Sigmoid colon (tissue), 7 donors: ENCODE data around the gene COMMD3. TPM values are rescaled to one million over a fixed set of nuclear protein-coding genes. Genes with fewer than 3 reads are reported as not detected.

Experiments
- DNase-seq: peaks from one replicate; pipeline ENCODE4 v3.0.0-alpha.2; 2019
- H3K27ac ChIP-seq, 4 donors: fragments of 200-600 bp; sonication (generic); one replicate each; pipeline ENCODE4 v1.5.1; 2016 to 2019; ENCODE audit warnings: mild to moderate bottlenecking in 1 of 4
- H3K27me3 ChIP-seq, 3 donors: fragments of 200-600 bp; sonication (generic); one replicate each; pipeline ENCODE4 v1.5.1; 2019; ENCODE audit warnings: mild to moderate bottlenecking in 1 of 3
- H3K36me3 ChIP-seq, 4 donors: fragments of 200-600 bp; sonication (generic); one replicate each; pipeline ENCODE4 v1.5.1; 2016 to 2019
- H3K4me1 ChIP-seq, 4 donors: fragments of 200-600 bp; sonication (generic); one replicate each; pipeline ENCODE4 v1.5.1; 2017 to 2019
- H3K4me3 ChIP-seq, 4 donors: fragments of 200-600 bp; sonication (generic); one replicate each; pipeline ENCODE4 v1.5.1; 2017 to 2019; ENCODE audit warnings: mild to moderate bottlenecking in 2 of 4, moderate library complexity in 1 of 4
- H3K9me3 ChIP-seq, 4 donors: fragments of 200-600 bp in 3 of 4; sonication (generic) in 3 of 4; one replicate each; pipeline versions ENCODE4 v1.5.1 to v1.6.1; 2013 to 2019
- EP300 ChIP-seq, 4 donors: sonication (generic); formaldehyde crosslinking; IDR thresholded peaks; one replicate each; pipeline ENCODE4 v1.6.1; 2017; ENCODE audit warnings: antibody characterized with exemption in 4 of 4
- POLR2A ChIP-seq, 2 donors: fragments of 450-650 bp; IDR thresholded peaks; one replicate each; pipeline ENCODE4 v1.6.1; 2016; ENCODE audit warnings: antibody characterized with exemption in 2 of 2, mild to moderate bottlenecking in 2 of 2, moderate library complexity in 2 of 2
- POLR2AphosphoS5 ChIP-seq, 4 donors: sonication (generic); formaldehyde crosslinking; IDR thresholded peaks; one replicate each; pipeline ENCODE4 v1.6.1; 2017; ENCODE audit warnings: antibody characterized with exemption in 4 of 4
- WGBS, 2 donors: extraction: QIAGEN DNeasy Blood & Tissue Kit; methylation state at CpG; one replicate each; pipeline ENCODE4 v1.1.7; 2013; 5-methylcytosine and 5-hydroxymethylcytosine counted together
- intact Hi-C: fragments of 100-400 bp; cut with DNase I; formaldehyde crosslinking; loops from one replicate; pipeline ENCODE4 v1.15.1; 2023
- polyA plus RNA-seq, 3 donors: library from polyadenylated mRNA; stranded (reverse); fragments of 200-250 nt; gene quantifications; one replicate each; pipeline ENCODE4 v1.2.3, GENCODE V29; 2013
- total RNA-seq, 4 donors: library from RNA; depleted of rRNA; stranded (reverse); fragments of >200 nt; gene quantifications; one replicate each; pipeline ENCODE4 v1.1.0, GENCODE V29; 2016
- TF ChIP-seq, protein P1 (sequence below), 4 experiments: fragments of 450-650 bp in 3 of 4; fragments of 200-600 bp in 1 of 4; IDR thresholded peaks; one replicate each; pipeline ENCODE4 v1.5.1; 2016 to 2019; ENCODE audit warnings: antibody characterized with exemption in 4 of 4, mild to moderate bottlenecking in 3 of 4, moderate library complexity in 2 of 4
- donor health status: healthy with polysubstance abuse.
- donor health status: Bipolar disorder and iron deficiency.
- donor health status: healthy.

The COMMD3 gene
- total RNA-seq (10 to 100 TPM; 45.3 to 80.1 (median 61.6) TPM), polyA plus RNA-seq (10 to 100 TPM; 42.3 to 61.9 (median 57.8) TPM)

DNA sequence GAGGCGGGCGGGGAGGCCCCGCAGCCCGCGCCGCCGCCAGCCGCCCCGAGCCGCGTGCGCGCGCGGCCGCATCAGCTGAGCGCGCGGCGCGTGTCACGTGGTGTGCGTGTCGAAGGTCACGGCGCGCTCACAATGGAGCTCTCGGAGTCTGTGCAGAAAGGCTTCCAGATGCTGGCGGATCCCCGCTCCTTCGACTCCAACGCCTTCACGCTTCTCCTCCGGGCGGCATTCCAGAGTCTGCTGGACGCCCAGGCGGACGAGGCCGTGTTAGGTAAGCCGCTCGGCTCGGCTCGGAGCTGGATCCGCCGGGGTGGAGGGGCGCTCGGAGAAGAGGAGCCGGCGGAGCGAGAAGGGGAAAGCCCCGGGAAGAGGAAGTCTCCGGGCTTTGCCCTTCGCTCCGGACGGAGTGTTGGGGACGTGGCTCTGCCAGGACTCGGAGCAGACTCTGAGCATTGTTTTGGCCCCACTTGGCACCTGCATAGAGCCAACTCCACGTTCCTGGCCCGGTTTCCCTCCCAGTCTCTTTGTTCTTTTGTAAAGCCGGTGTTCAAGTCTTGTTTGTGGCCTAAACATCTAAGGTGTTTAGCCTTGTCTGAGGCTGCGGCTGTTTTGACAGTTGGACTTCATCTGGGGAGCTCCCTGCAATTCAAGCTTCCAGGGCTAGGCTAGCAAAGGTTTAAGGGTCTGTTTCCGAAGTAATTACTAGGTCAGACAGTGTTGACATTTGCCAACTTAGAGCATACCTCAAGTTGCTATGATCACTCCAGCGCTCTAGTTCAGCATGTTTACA is at the start of gene COMMD3:
Gene COMMD3 (plus strand): TSS at position 103 of the 790 bp plus-strand sequence. CDS start 30 bp downstream, at position 133.
- H3K4me1 ChIP-seq = peaks cover 0 to 38% (median 24%) of the 10 kb centered on the region in 4 donors
- no peaks in the 10 kb centered on the region for H3K36me3 ChIP-seq
- peak within 1 kb of the TSS; percentile 69 to 87 (median 78) for H3K4me3 ChIP-seq
- intact Hi-C loops = loop anchor here (1.0 to 5.0 kb wide), 3 partner anchors 87 to 671 kb away; partner anchors contain the start of gene DNAJC1
- H3K9me3 ChIP-seq = no peaks in the 10 kb centered on the region
- peak; percentile 96 for DNase-seq
- no peaks in the 10 kb centered on the region for H3K27me3 ChIP-seq
- TF ChIP-seq, protein P1, sequence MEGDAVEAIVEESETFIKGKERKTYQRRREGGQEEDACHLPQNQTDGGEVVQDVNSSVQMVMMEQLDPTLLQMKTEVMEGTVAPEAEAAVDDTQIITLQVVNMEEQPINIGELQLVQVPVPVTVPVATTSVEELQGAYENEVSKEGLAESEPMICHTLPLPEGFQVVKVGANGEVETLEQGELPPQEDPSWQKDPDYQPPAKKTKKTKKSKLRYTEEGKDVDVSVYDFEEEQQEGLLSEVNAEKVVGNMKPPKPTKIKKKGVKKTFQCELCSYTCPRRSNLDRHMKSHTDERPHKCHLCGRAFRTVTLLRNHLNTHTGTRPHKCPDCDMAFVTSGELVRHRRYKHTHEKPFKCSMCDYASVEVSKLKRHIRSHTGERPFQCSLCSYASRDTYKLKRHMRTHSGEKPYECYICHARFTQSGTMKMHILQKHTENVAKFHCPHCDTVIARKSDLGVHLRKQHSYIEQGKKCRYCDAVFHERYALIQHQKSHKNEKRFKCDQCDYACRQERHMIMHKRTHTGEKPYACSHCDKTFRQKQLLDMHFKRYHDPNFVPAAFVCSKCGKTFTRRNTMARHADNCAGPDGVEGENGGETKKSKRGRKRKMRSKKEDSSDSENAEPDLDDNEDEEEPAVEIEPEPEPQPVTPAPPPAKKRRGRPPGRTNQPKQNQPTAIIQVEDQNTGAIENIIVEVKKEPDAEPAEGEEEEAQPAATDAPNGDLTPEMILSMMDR (IDR thresholded peaks at IDR 0.05) = no peak
- TF ChIP-seq POLR2A (IDR thresholded peaks at IDR 0.05) (peak; percentile 52 to 66), POLR2AphosphoS5 (IDR thresholded peaks at IDR 0.05) (peak; percentile 90 to 97 (median 96)), EP300 (IDR thresholded peaks at IDR 0.05) (no peak)
- H3K27ac ChIP-seq = peak within 1 kb of the TSS; percentile 94 to 96 (median 96)
- WGBS, 2 donors = 0% methylated on average over 63 of the region's 63 CpGs

DNA sequence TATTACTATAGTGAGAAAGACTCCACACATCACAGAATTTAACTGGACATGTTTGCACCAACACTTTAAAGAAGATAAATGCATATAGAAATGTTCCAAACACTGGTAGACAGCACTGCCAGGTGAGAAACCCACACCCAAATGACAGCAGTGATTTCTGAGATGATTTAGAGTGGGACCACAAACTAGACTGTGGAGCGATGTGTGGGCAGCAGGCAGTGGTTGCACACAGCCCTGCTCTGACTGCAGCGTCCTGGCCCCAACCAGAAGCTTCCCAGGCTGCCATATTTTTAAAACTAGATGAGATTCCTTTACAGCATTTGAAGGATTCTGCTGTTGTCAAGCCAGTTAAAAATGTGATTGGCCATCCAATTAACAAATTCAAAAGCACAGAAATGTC is 47.7 kb upstream of the COMMD3 start:
- Histone ChIP-seq H3K36me3 (no peaks in the 10 kb centered on the region), H3K27me3 (no peaks in the 10 kb centered on the region), H3K4me3 (no peak overlapping the region), H3K9me3 (no peaks in the 10 kb centered on the region), H3K4me1 (no peaks in the 10 kb centered on the region), H3K27ac (no peak overlapping the region)
- TF ChIP-seq EP300 (IDR thresholded peaks at IDR 0.05) (no peak), POLR2AphosphoS5 (IDR thresholded peaks at IDR 0.05) (no peak), POLR2A (IDR thresholded peaks at IDR 0.05) (no peak)
- TF ChIP-seq, protein P1 (IDR thresholded peaks at IDR 0.05) = no peak
- DNase-seq = no peak
- WGBS, 2 donors = 56 to 80% methylated on average over 2 of the region's 2 CpGs
- intact Hi-C loops = no loop called here

DNA sequence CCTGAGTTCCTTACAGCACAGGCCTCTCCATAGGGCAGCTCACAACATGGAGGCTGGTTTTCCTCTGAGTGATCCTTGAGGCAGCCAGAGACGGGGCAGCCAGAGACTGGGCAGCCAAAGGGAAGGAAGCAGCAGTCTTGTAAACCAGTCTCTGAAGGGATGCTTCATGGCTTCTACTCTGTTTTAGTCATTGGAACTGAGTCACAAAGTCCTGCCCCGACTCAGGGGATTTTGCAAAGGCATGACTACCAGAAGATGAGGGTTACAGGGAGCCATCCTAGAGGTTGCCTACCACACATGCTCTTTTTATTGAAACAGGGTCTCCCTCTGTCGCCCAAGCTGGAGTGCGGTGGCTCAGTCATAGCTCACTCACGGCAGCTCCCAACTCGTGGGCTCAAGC is 44.4 kb upstream of the COMMD3 start:
- intact Hi-C loops = no loop called here
- no peak overlapping the region for H3K27ac ChIP-seq
- 87 to 89% methylated on average over 6 of the region's 6 CpGs for WGBS, 2 donors
- H3K9me3 ChIP-seq = no peaks in the 10 kb centered on the region
- no peaks in the 10 kb centered on the region for H3K36me3 ChIP-seq
- no peaks in the 10 kb centered on the region for H3K27me3 ChIP-seq
- no peak overlapping the region for H3K4me3 ChIP-seq
- TF ChIP-seq POLR2A (IDR thresholded peaks at IDR 0.05) (no peak), POLR2AphosphoS5 (IDR thresholded peaks at IDR 0.05) (no peak), EP300 (IDR thresholded peaks at IDR 0.05) (no peak)
- TF ChIP-seq, protein P1 (IDR thresholded peaks at IDR 0.05) = no peak
- H3K4me1 ChIP-seq = no peaks in the 10 kb centered on the region
- no peak for DNase-seq

DNA sequence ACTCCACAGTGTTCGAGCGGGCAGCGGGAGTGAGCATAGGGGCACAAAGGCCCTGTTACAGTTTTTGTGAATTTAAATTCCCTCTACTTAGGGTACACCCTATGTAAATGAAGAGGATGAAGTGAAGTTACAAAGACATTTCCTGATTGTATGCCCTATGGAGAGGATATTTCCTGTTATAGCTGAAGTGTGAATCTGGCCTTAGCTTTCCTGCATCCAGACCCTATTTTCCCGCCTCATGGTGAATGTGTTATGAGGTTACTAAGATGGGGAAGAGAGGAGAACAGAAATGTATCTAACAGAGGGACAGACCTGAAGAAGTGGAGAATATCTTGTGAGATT is 37.8 kb upstream of the COMMD3 start:
- H3K27ac ChIP-seq = no peak overlapping the region
- intact Hi-C loops = no loop called here
- H3K4me3 ChIP-seq = no peak overlapping the region
- TF ChIP-seq EP300 (IDR thresholded peaks at IDR 0.05) (no peak), POLR2A (IDR thresholded peaks at IDR 0.05) (no peak), POLR2AphosphoS5 (IDR thresholded peaks at IDR 0.05) (no peak)
- TF ChIP-seq, protein P1 (IDR thresholded peaks at IDR 0.05) = no peak
- WGBS, 2 donors = 90 to 97% methylated on average over 4 of the region's 4 CpGs
- no peaks in the 10 kb centered on the region for H3K36me3 ChIP-seq
- H3K27me3 ChIP-seq = no peaks in the 10 kb centered on the region
- DNase-seq = no peak
- no peaks in the 10 kb centered on the region for H3K4me1 ChIP-seq
- H3K9me3 ChIP-seq = no peaks in the 10 kb centered on the region
